Progenitor cell of endocrine pancreas (in vitro differentiated cells): ENCODE data around the gene CDSN. TPM values are rescaled to one million over a fixed set of nuclear protein-coding genes. Genes with fewer than 3 reads are reported as not detected.

Experiments
- DNase-seq: peaks from one replicate; pipeline ENCODE4 v3.0.0; 2021; ENCODE audit warnings: low spot score; ENCODE audit not compliant: unreplicated experiment
- H3K27ac Mint-ChIP-seq: 2 replicates; pipeline ENCODE4 v1.8.0; 2021; ENCODE audit warnings: mild to moderate bottlenecking, moderate library complexity, mixed read lengths
- H3K27me3 Mint-ChIP-seq: 2 replicates; pipeline ENCODE4 v1.8.0; 2021; ENCODE audit warnings: mixed read lengths
- H3K36me3 Mint-ChIP-seq: 2 replicates; pipeline ENCODE4 v1.8.0; 2022; ENCODE audit warnings: mixed read lengths; ENCODE audit not compliant: insufficient read depth
- H3K4me1 Mint-ChIP-seq: 2 replicates; pipeline ENCODE4 v1.8.0; 2021; ENCODE audit warnings: low read depth, mixed read lengths
- H3K4me3 Mint-ChIP-seq: 2 replicates; pipeline ENCODE4 v1.8.0; 2021; ENCODE audit warnings: low read depth, mild to moderate bottlenecking, moderate library complexity, mixed read lengths
- H3K9me3 Mint-ChIP-seq: 2 replicates; pipeline ENCODE4 v1.8.0; 2021; ENCODE audit warnings: low read depth, mixed read lengths
- total RNA-seq: library from RNA; stranded (reverse); gene quantifications from 2 replicates; pipeline ENCODE4 v1.2.1, GENCODE V29; 2021
- TF ChIP-seq, protein P1 (sequence below): fragments of 200-600 bp; sonication (generic); IDR thresholded peaks from one replicate; pipeline ENCODE4 v1.5.0; 2021; ENCODE audit warnings: antibody characterized with exemption, mild to moderate bottlenecking; ENCODE audit not compliant: unreplicated experiment

Gene CDSN
- total RNA-seq, 1 donor from 2014 or later = not detected

DNA sequence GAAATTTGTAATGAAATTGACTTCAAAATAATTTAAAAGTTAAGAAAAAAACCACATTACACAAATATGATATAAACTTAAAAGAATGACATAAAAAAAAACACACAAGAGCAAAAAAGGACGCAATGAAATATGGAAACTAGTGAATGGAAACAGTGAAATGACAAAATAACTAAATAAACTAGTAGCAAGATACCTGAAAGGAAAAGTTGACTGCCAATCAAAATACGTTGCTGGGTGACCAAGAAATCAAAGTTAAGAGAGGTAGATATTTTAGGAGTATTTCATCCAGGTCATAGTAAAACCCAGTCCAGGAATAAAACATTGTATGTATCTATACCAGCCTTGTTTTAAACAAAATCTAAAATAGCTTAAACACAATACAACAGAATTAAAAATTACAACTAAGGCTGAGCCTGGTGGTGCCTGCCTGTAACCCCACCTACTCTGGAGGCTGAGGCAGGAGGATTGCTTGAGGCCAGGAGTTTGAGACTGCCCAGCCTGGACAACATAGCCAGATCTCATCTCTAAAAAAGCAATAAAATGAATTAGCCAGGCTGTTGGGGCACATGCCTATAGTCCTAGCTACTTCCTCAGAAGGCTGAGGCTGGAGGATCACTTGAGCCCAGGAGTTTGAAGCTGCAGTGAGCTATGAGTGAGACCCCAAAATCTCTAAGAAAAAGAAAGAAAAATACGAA is 29.8 kb downstream of the CDSN start:
- DNase-seq = no peak
- TF ChIP-seq, protein P1, sequence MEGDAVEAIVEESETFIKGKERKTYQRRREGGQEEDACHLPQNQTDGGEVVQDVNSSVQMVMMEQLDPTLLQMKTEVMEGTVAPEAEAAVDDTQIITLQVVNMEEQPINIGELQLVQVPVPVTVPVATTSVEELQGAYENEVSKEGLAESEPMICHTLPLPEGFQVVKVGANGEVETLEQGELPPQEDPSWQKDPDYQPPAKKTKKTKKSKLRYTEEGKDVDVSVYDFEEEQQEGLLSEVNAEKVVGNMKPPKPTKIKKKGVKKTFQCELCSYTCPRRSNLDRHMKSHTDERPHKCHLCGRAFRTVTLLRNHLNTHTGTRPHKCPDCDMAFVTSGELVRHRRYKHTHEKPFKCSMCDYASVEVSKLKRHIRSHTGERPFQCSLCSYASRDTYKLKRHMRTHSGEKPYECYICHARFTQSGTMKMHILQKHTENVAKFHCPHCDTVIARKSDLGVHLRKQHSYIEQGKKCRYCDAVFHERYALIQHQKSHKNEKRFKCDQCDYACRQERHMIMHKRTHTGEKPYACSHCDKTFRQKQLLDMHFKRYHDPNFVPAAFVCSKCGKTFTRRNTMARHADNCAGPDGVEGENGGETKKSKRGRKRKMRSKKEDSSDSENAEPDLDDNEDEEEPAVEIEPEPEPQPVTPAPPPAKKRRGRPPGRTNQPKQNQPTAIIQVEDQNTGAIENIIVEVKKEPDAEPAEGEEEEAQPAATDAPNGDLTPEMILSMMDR = no peak
- no peak overlapping the region for H3K4me3 Mint-ChIP-seq
- H3K4me1 Mint-ChIP-seq = peaks cover 4% of the 10 kb centered on the region
- no peak overlapping the region for H3K27ac Mint-ChIP-seq
- H3K27me3 Mint-ChIP-seq = peaks cover 7% of the 10 kb centered on the region
- no peaks in the 10 kb centered on the region for H3K9me3 Mint-ChIP-seq
- no peaks in the 10 kb centered on the region for H3K36me3 Mint-ChIP-seq

DNA sequence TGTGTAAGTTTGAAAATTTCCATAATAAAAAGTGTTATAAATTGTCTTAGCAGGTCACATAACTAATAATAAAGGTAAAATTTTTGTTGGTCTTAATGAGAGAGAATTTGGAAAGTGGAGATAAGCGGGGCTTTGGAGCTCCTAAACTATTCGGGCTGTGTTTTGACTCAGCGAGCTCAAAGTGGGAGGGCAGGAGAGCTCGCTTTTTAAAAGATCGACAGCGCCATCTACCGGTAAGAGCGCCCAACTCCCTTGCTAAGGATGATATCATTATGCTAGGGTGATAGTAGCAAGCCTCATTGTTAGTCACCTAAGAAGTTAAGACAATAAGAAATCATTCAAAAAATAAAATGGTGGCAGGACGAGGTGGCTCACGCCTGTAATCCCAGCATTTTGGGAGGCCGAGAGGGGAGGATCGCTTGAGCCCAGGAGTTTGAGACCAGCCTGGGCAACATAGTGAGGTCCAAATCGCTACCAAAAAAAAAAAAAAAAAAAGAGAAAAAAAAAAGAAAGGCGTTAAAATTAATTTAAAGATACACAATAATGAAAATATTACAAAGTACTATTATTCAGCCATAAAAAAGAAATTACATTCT is 32.7 kb downstream of the CDSN start:
- no peaks in the 10 kb centered on the region for H3K36me3 Mint-ChIP-seq
- no peaks in the 10 kb centered on the region for H3K9me3 Mint-ChIP-seq
- H3K4me3 Mint-ChIP-seq = no peak overlapping the region
- peak; percentile 72 for DNase-seq
- TF ChIP-seq, protein P1 = peak; percentile 79
- H3K27ac Mint-ChIP-seq = no peak overlapping the region
- peaks cover 1% of the 10 kb centered on the region for H3K4me1 Mint-ChIP-seq
- peaks cover 13% of the 10 kb centered on the region for H3K27me3 Mint-ChIP-seq

DNA sequence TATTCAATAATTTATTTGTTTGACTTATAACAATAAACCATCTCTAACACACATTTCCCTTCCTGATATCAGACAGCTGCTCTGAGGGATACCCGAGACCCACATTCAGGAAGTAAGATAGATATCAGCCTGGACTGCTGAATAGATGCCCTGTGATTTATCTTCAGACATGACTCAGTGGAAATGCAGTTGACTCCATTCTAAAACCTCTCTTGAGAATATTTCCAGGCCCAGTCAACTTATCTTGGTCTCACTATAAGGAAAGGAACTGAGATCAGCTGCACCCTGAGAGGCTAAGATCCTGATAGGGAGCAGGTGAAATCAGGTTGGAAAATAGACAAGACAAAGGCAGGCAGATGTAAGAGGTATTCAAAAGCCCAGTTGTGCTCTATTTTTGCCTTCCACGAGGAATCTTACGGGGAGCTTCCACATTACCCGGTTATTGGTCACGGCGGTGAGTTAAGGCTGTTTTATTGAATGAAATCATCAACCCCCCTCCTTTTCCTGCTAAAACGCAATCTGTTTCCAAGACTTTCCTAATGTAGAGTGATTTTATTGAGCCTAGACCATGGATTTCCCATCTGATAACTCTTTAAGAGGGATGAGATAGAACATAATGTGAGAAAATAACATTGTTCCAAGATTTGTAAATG is 33.3 kb downstream of the CDSN start:
- H3K4me3 Mint-ChIP-seq = no peak overlapping the region
- H3K4me1 Mint-ChIP-seq = peaks cover 1% of the 10 kb centered on the region
- no peaks in the 10 kb centered on the region for H3K36me3 Mint-ChIP-seq
- no peaks in the 10 kb centered on the region for H3K9me3 Mint-ChIP-seq
- H3K27ac Mint-ChIP-seq = no peak overlapping the region
- H3K27me3 Mint-ChIP-seq = peaks cover 13% of the 10 kb centered on the region
- DNase-seq = no peak
- TF ChIP-seq, protein P1 = no peak

DNA sequence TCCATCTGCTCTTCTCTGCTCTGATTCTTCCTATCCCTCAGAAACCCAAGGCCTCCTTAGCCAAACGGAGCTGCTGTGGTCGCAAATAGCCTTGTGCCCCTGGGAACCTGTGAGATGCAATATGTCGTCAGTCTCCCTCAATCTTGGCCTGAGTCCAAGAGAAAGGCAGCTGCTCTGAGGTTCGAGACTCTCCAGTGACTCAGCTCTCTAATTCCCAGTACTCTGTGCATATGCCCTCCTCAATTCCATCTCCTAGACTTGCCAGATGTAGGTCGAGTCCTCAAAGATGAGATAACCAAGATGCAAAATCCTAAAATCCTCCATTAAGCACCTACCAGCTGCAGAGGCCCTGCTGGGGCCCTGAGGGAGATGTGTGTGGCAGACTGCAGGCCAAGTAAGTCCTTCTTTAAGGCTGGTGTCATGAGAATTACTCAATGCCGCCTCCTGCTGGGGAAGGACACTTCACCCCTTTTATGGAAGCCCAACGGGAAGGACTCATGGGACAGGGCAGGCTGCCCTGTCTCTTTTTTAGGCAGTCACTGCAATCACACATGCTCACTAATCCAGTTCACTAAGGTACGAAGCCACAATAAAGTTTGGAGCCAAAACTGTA is 36.4 kb downstream of the CDSN start:
- Mint-ChIP-seq H3K36me3 (no peaks in the 10 kb centered on the region), H3K27ac (no peak overlapping the region), H3K9me3 (no peaks in the 10 kb centered on the region), H3K27me3 (peaks cover 17% of the 10 kb centered on the region), H3K4me1 (peaks cover 1% of the 10 kb centered on the region), H3K4me3 (no peak overlapping the region)
- DNase-seq = peak; percentile 20
- TF ChIP-seq, protein P1 = peak; percentile 52

DNA sequence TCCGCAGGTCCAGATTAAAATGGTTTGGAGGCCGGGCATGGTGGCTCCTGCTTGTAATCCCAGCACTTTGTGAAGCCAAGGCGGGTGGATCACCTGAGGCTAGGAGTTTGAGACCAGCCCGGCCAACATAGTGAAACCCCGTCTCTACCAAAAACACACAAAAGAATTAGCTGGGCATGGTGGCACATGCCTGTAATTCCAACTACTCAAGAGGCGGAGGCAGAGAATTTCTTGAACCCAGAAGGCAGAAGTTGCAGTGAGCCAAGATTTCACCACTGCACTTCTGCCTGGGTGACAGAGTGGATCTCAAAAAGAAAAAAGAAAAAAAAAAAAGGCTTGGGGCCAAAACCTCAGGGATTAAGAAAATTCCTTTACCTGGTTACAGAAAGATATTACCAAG is 38.4 kb downstream of the CDSN start:
- no peaks in the 10 kb centered on the region for H3K4me1 Mint-ChIP-seq
- no peaks in the 10 kb centered on the region for H3K36me3 Mint-ChIP-seq
- TF ChIP-seq, protein P1 = no peak
- no peak overlapping the region for H3K4me3 Mint-ChIP-seq
- H3K27me3 Mint-ChIP-seq = peaks cover 15% of the 10 kb centered on the region
- no peak for DNase-seq
- no peaks in the 10 kb centered on the region for H3K9me3 Mint-ChIP-seq
- H3K27ac Mint-ChIP-seq = no peak overlapping the region
